GM15510 (cell line): Measurements from ENCODE around the gene NHLH2.

Experiments used
- POLR2A ChIP-seq: IDR thresholded peaks from 3 replicates; pipeline ENCODE4 v1.6.1; 2011; ENCODE audit warnings: borderline replicate concordance; ENCODE audit not compliant: insufficient read length; ENCODE audit errors: extremely low read depth

Gene NHLH2

DNA sequence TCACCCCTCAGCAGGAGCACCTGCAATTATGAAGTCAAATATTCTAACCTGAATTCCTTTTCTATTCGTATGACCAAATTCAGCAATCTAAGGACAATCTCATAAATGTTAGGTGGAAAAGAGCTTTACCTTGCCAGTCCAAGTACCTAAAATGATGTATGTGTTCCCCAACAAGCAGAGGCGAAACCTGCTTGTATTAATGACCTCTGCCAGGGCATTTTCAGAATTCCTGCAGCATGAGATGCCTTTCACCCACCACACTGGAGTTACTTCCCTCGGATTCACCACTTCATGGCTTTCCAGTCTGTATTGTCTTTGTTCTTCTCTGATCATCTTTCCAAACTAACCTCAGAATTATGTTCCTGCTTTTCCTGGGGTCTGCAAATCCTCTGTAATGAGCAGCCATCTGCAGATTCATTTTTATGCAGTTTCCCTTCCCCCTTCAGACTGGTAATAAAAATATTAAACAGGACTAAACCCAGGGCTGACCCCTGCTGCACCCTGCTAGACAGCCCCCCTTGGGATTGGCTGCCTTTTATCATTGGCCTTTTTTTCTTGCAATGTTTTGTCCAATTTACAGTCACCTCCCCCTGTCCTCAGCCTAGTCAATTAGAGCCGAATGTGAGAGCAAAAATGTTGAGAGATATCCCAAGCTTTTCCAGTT, 45.8 kb downstream of the NHLH2 start:
- TF ChIP-seq POLR2A, result no peak

DNA sequence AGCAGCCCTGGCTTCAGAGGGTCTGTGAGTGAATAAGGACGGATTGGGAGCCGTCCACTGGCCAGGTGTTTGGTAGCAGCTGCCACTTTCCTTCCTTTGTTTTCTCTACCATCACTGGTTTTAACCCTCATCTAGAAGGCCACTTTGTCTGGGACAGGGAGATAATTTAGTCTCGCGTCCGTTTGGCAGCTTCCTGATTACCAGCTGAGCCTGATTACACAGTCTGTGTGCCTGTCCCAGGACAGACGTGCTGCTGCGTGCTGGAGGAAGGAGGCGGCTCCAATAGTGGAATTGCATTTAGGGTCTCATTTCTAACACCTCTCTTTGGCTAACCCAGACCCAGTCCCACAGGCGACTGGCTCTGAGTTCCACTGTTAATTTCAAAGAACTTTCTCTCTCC, 47.8 kb downstream of the NHLH2 start:
- no peak for TF ChIP-seq POLR2A

DNA sequence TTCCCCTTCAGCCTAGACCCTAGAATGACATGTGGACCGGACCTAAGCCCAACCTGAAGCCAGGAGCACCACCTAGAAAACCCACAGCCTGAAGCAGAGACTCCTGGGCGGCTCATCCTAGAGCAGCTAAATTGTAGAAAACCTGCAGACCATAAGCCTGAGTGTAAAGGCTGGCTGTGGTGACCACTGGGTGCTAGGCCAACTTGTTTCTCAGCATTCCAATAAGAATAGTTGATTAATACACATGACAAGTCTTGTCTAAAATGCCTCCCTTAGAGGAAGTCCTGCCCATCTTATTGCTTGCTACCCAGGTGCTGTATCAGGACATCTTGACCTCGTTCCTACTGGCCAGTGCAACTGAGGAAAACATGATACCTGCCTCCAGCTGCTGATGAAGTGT, 49.1 kb downstream of the NHLH2 start:
- TF ChIP-seq POLR2A, result no peak

GRCh38 chr1:115790846-115791245, 50.1 kb downstream of the NHLH2 start:
- no peak for TF ChIP-seq POLR2A

GRCh38 chr1:115790356-115790755, 50.6 kb downstream of the NHLH2 start:
- TF ChIP-seq POLR2A, result no peak
